Measurements from ENCODE around the gene KCNJ6.

GRCh38 chr21:37861561-37861960 is 54.7 kb downstream of the KCNJ6 start:
- TF ChIP-seq EZH2 (IDR thresholded peaks at IDR 0.05; ENCODE audit: borderline replicate concordance) (no peak), CTCF (IDR thresholded peaks at IDR 0.05; ENCODE audit: poor library complexity) (no peak)

Measured in hepatocyte (in vitro differentiated cells).